Amniotic epithelial cell (primary cell): Measurements from ENCODE around the gene CYP17A1.
"Not testable (repeated sequence)": the region's sequence is repeated elsewhere in the genome, so short reads cannot be mapped to it uniquely, and the experiment has no call there.

Experiments used
- DNase-seq: peaks from one replicate; pipeline ENCODE4 v3.0.0-alpha.2; 2010; ENCODE audit warnings: low read depth

Gene CYP17A1

DNA sequence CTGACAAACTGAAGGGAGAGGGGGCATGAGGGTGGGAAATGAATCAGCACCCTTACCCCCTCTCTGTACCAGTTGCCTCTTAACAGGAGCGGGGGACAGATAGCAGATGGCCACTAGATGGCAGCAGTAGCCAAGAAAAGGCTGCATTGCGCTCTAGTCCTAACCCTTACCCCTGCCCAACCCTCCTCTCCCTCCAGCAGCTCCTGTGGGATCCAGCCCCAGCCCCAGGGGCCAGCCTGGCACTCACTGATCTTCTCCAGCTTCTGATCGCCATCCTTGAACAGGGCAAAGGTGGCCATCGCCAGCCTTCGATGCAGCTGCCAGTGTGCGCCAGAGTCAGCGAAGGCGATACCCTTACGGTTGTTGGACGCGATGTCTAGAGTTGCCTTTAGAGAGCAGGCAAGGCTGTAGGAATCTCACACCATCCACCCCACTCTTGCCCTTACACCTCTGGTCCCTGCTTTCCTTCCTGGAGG lies 2.2 kb downstream of the CYP17A1 start:
- peak; percentile 62 for DNase-seq

DNA sequence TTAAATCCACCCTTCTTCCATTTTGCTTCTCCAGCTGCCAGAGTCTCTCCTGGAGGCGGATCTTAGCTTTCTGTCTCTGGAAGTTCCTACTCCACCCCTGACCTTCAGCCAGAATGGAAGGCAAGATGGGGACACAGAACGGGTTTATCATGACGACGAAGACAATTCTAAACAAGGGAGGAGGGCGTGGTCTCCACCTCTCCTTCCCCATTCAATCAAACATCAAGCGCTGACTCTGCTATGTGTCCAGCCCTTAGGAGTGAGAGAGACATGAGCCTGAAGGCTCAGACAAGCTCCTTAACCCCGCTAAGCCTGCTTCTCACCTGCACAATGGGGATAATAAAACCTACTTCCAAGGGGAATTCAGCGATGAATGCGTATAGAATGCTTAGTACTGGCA lies 3.1 kb downstream of the CYP17A1 start:
- DNase-seq = no peak

DNA sequence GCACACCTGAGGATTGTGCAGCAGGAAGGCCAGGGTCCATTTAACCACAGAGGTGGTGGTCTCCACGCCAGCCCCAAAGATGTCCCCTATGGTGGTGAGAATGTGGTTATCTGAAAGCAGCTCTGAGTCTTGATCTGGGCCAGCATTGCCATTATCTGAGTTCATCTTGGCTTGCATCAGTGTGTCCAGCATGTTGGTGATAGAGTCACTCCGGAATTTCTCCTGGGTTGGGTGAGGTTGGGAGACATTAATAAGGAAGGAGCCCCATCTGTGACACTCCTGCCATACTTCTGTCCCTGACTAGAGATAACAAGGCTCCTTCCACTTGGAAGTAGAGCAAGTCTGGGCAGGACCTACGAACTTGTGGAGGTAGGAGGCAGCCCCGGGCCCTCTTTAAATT lies 4.2 kb downstream of the CYP17A1 start:
- no peak for DNase-seq

DNA sequence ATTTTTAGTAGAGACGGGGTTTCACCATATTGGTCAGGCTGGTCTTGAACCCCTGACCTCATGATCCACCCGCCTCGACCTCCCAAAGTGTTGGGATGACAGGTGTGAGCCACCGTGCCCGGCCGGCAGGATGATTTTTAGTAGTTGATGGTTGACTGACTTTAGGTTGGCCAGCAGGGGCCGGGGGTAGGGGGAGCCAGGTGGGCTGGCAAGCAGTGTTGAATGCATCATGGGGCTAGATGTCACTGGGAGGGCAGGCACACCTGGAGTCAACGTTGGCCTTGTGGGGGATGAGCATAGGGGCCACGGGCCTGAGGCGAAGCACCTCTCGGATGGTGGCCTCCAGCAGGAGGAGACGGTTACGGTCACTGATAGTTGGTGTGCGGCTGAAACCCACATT lies 5.0 kb downstream of the CYP17A1 start:
- DNase-seq = no peak

DNA sequence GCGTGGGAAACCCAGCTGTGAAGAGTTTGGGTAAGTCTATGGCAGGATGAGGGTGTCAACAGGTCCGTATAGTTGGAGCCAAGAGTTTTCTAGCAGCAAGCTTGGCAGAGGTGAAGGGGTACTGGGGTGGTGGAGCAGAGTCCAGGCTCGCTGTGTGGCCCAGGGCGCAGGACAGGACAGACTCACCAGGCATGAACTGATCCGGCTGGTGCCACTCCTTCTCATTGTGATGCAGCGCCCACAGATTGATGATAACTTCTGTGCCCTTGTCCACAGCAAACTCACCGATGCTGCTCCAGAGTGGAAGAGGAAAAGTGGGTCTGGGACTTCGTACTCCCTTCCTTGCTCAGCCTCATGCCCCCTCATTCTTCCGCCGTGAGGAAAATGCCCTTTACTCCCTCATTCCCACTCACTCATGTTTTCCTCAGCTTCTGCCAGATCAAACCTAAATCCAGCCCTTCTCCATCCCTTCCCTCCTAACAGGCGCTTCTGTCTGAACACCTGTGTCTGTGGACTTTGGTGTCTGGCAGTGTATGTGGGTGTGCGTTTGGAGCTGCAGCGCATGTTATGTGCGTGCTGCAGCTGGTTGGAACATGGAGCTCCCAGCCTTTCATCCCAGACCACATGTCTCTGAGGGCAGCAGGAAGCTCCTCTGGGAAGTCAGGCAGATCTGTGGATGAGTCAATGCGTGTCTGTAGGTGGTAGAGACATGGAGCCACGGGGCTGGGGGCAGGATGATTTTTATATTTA lies 5.7 kb downstream of the CYP17A1 start:
- DNase-seq = peak; percentile 54

DNA sequence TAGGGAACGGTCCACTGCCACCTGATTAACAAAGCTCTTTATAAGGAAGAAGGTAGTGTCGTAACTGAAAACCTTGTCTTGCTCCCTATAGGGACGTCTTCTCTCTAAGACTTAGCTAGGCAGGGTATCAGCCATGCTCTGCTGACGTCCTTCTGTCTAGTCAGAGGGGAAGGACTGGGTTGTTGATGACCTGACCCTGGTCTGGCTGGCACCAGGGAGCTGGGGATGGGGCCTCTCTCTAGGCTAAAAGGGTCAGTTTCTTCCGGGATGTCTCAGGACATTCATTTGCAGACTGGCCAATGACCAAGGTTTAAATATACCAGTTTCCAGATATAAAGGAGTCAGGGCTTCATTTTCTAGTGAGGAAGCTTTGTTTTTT lies 9.6 kb downstream of the CYP17A1 start:
- DNase-seq = no peak

DNA sequence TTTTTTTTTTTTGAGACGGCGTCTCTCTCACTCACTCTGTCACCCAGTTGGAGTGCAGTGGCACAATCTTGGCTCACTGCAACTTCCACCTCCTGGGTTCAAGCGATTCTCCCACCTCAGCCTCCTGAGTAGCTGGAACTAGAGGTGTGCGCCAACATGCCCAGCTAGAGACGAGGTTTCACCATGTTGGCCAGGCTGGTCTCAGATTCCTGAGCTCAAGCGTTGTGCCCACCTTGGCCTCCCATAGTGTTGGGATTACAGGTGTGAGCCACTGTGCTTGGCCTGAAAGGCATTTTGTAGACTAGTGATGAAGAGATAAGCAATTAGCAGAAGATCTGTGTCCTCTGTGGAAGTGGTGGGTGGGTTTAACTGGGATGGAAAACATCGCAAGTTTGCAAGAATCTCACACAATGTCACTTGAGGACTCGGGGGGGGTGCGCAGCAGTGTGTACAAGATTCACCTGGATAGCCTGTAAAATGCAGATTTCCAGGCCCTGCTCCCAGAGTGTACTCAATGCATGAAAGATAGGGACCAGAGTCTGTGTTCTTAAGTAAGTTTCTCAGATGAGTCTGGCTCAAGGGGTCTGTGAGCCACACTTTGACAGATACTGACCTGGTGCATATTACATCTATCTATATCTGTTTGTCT lies 10.9 kb downstream of the CYP17A1 start:
- DNase-seq = no peak

DNA sequence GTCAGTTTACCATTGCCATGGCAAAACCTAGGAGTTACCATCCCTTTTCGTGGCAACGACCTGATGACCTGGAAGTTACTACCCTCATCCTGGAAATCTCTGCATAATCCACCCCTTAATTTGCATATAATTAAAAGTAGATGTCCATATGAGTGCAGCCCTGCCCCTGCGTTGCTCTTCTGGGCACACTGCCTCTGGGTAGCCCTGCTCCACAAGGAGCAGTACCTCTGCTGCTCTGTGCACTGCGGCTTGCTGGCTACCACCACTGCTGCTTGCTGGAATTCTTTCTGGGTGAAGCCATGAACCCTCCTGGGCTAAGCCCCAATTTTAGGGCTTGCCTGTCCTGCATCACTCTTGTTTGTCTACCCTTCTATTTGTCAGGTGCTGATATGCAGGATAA lies 12.5 kb downstream of the CYP17A1 start:
- DNase-seq = no peak

DNA sequence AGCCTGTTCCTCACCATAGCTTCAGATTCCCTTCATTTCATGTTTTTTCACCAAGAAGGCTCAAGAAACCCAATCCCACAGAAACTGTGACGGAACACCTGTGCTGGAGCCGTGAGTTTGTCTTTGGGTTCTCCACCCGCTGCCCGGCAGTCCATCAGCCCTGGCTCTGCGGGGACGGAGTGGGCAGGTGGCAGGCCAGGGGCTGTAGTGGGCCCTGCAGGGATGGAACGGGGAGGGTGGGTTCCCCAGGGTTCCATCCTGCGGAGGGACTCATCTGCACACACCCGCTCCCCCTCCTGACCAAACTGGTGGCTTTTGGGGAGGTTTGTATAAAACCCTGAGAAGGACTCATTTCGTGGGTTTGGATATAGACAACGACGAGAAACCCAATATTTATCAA lies 15.0 kb downstream of the CYP17A1 start:
- DNase-seq = no peak

DNA sequence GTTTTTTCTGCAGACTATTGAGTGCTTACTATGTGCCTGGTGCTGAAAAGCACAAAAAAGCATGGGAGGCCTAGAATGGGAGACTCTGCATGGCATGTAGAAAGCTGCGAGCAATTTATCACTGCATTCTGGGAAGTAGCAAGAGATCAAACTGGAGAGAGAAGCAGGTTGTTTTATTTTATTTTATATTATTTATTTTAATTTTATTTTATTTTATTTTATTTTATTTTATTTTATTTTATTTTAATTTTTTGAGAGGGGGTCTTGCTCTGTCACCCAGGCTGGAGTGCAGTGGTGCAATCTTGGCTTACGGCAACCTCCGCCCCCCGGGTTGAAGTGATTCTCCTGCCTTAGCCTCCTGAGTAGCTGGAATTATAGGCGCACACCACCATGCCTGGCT lies 17.2 kb downstream of the CYP17A1 start:
- DNase-seq = not testable (repeated sequence)

DNA sequence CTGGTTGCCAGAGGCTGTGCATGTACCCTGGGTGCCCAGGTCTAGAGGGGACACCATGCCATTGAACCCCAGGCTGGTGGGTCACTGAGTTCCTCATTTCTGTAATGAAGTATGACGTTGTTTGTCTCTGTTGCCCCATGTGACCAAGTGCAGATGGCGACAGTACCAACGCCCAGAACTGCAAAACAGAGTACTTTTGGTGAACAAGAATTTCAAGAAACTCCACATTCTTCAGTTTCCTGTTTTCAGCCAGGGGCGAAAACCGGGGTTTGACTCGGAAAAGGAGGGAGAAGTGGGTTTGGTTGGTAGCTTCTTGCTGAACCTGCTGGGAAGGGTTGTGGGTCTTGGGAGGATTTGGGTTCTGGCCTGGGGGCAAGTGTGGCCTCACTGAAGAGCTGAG lies 18.2 kb downstream of the CYP17A1 start:
- DNase-seq = no peak

DNA sequence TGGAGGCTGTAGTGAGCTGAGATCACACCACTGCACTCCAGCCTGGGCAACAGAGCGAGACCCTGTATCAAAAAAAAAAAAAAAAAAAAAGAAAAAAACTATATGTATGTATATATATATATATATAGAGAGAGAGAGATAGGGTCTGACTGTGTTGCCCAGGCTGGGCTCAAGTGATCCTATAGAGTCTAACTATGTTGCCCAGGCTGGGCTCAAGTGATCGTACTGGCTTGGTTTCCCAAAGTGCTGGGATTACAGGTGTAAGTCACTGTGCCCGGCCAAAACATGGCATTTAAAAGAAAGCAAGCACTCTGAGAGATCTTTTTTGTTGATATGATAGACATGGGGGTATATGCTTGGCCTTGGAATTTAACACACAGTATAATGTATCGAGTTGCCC lies 20.0 kb downstream of the CYP17A1 start:
- DNase-seq = no peak

DNA sequence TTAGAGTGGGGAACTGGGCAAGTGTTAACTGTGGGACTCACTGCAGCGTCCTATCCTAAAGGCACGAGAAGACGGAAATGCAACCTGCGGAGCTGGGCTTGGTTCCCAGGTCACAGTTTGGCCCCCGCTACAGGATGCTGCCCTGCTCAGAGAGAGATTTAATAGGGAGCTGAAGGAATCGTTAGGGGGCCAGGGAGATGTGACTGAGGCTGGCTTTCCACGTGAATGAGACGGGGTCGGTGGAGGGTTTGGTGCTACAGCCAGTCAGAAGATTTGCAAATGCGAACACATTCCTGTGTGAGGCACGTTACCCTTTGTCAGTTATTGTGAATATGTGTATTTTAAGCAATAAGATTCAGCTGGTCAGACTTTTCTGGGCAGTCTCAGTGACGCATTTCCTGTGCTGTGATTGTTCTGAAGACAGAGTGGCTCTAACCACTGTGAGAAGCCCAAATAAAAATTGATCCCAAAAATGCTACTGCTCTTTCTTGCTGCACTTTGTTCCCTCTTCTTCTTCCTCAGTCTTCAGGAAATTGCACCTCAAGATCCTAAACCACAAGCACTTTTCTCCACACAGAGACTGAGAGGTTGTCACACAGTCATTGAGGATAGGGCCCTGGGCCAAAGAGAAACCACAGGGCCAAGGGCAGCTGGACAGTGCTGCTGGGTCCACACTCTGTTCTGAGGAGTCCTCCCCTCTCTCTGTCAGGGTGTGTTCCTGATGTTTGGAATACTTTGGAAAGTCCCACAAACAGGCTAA lies 21.2 kb downstream of the CYP17A1 start:
- peak; percentile 30 for DNase-seq

DNA sequence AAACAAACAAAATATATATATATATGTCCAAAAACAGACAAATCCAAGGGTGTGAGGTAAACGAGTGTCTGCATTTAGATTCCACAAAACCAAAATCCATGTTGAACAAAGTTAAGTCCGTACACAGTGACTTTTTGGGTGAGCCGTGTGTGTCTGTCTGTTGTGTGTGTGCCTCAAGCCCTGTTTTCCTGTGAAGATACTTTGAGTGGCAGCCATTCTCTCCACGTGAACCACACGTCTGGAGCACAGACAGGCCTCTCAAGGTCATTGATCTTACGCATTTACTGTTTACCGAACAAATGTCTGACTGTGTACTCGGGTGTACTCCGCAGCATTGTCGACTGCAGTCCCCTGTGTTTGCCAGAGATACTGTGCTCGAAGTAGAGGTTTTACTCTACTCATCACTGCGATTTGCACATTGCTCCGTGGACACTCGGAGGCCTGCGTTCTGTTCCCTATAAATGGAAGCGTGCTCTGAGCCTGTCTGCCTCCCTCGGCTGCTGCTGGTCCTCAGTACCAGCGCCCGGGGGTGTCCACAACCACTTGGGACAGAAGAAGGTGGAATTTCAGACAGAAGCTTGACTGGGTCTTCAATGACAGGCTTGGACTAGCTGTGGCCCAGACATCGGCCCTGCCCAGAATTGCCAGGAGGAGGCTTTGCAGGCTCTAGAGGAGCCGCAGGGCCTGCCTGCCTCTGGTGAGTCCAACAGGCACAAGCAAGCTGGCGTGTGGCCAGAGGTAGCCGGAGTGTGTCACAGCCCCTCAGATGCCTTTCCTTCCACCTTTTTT lies 22.1 kb downstream of the CYP17A1 start:
- no peak for DNase-seq

DNA sequence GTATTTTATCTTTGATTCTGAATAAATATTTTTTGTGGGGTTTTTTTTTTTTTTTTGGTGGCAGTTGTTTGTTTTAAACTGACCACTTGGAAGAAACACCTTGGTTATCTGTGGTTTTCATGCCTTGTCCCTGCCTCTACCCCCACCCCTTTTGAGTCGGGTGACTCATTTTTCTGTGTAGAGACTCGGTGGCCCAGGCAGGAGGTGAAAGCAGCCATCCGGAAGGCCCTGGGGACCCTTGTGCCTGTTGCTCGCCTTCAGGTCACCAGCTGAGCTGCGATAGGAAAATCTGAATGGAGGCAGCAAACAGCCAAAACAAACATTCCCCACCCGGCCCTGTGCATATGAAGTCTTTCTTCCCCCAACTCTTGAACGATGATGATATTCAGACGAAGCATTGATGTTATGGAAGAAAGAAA lies 22.8 kb downstream of the CYP17A1 start:
- DNase-seq = no peak

DNA sequence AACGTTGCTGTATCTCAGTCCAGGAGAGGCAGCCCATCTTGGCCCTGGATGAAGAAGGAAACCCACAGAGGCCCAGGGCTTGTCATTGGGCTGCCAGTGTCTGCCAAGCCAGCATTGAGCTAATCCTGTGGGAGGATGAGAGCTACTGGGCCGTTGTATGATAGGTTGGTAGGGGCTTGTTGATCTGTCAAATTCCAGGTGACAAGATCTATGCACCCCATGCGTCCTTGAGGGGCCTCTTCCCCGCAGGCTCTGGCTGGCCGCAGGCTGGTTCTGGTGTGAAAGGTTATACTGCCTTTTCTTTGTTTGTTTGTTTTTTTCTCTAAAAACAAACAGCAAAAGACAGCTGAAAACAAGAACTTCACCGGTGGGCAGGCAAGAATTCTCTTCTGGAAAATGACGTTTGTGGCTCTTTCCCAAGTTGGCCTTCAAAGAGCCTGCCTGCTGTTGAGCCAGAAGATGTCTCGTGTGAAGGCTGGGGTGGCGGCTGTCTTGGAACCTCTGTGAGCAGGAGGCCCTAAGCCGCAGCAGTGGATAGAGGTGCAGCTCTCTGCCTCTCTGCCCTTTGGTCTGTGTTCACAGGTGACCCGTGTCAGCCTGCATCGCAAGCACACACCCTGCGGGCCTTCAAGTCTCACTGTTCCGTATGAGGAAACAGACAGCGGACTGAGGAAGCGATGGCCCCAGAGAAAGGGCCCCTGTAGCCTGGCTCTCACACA lies 23.3 kb downstream of the CYP17A1 start:
- no peak for DNase-seq

DNA sequence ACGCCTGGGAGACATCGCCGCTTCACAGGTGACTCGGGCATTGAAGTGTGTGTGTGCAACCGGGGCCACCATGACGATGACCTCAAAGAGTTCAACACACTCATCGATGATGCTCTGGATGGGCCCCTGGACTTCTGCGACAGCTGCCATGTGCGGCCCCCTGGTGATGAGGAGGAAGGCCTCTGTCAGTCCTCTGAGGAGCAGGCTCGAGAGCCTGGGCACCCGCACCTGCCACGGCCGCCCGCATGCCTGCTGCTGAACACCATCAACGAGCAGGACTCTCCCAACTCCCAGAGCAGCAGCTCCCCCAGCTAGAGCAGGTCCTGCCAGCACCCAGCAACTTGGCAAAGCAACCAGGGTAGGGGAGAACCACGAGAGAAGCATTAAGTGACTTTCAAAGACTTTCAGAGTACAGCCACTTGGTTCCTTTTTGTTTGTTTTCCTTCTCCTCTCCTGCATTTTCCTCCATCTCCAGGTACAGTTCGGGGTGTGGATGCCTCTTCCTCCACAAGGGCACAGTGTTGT lies 24.1 kb downstream of the CYP17A1 start:
- DNase-seq = no peak

DNA sequence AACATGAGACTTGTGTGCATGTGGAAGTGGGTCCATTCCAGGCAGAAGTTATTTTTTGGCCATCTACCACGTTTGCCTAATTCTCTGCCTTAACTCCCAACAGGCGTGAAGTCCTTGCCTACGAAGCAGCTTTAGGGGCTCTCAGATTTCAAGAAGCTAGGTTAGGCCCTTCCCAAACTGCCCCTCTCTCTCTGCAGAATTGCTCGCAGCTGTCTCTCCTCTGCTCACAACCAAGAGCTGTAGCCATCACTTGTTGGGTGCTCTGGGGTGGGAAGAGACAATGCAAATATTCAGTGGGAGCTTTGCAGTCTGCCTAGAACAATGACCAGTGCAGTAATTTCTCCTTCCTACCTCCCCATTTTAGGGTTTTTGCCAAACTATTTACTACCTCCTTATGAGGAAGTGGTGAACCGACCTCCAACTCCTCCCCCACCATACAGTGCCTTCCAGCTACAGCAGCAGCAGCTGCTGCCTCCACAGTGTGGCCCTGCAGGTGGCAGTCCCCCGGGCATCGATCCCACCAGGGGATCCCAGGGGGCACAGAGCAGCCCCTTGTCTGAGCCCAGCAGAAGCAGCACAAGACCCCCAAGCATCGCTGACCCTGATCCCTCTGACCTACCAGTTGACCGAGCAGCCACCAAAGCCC lies 24.9 kb downstream of the CYP17A1 start:
- DNase-seq = no peak

DNA sequence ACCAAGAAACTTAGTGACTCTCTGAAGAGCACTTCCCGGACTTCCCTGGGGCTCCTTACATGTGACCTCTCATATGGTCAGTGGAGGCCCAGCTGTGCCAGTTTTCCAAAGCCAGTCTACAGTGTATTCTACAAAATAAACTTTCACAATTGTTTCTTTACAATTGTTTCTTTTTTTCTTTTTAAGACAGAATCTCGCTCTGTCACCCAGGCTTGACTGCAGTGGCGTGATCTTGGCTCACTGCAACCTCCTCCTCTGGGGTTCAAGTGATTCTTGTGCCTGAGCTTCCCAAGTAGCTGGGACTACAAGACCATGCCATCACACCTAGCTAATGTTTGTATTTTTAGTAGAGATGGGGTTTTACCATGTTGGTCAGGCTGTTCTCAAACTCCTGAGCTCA lies 25.9 kb downstream of the CYP17A1 start:
- DNase-seq = no peak

DNA sequence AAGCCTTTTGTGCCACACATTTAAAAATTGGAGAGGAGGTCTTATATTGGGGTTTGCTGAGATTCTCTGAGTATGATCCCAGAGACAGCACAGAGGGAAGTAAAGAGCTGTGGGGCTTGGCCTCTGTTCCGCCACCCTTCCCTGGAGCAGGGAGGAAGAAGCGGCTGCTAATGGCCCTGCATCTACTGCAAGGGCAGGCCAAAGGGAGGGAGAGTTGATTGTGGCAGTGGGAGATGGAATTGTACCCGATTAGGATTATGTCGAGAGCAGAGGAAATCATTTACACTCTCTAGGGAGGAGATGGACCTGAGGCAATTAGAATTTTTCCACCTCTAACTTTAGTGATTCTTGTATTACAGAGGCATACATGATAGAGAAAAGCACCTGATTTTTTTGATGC lies 28.8 kb downstream of the CYP17A1 start:
- no peak for DNase-seq
